Epithelial cell of esophagus (primary cell): ENCODE measurements around the gene ARL2BP.
A peak's percentile ranks its signal among the peaks of the same experiment; 100 is the strongest.

Experiments used
- DNase-seq: peaks from one replicate; pipeline ENCODE4 v3.0.0; 2010; ENCODE audit warnings: low read depth
- H3K4me3 ChIP-seq: 2 replicates; pipeline ENCODE4 v1.5.1; 2011; ENCODE audit warnings: mild to moderate bottlenecking, low read length, control low read depth
- CTCF ChIP-seq: IDR thresholded peaks from 2 replicates; pipeline ENCODE4 v1.5.1; 2011; ENCODE audit warnings: low read depth, mild to moderate bottlenecking, low read length, control low read depth, inconsistent platforms; ENCODE audit not compliant: insufficient read depth; ENCODE audit errors: missing control alignments

The ARL2BP gene

DNA sequence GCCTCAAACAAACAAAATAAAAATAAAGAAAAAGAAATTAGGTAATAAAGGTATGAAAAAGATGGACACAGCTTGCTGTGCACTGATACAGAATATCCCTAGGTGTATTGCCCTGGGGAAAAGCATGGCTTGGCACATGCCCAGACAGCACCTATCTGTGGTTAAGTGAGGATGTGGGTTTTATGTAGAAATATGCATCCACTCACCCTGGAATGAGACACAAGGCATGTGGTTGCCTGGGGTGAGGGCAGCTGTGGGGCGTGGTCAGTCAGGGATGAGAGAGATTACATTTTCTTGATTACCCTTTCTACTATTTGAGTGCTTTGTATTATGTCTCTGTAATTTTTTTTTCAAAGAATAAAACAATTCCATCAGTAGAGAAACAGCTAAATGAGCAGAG is 32.5 kb downstream of the ARL2BP start:
- peak; percentile 97 for DNase-seq
- H3K4me3 ChIP-seq, result no peak overlapping the region
- no peak for TF ChIP-seq CTCF

DNA sequence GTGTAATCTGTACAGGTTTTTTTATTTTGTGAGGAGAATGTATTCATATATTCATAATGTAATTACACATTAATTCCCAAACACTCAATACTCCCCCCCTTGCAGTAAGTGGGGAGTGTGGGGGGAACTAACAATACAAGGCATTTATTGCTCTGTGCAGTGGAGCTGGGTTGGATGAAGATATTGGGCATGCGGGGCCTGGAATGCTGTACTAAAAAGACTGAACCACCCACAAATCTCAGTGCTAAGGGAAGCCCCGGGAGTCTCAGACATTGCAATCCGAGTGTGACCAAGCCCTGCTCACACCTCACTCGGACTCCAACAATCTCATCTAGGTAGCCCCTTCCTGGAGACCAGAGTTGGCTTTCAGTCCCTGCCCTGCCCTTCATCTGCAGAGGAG is 33.4 kb downstream of the ARL2BP start:
- TF ChIP-seq CTCF, result no peak

GRCh38 chr16:57279780-57280638 is 35.0 kb downstream of the ARL2BP start:
- DNase-seq, result no peak
- H3K4me3 ChIP-seq, result no peak overlapping the region
- TF ChIP-seq CTCF, result no peak

More for the DNA sequence above, 33.4 kb downstream of the ARL2BP start:
- H3K4me3 ChIP-seq, result no peak overlapping the region
- DNase-seq, result no peak

- TF ChIP-seq CTCF, result no peak
- no peak for DNase-seq
- H3K4me3 ChIP-seq, result no peak overlapping the region
These were observed 36.7 kb downstream of the ARL2BP start for GRCh38 chr16:57281791-57282190.

- TF ChIP-seq CTCF, result no peak
- H3K4me3 ChIP-seq, result no peak overlapping the region
- no peak for DNase-seq
These were observed 37.6 kb downstream of the ARL2BP start for GRCh38 chr16:57282510-57283213.

GRCh38 chr16:57283214-57283958 is 38.3 kb downstream of the ARL2BP start:
- H3K4me3 ChIP-seq, result no peak overlapping the region
- DNase-seq, result no peak
- TF ChIP-seq CTCF, result no peak
